D721Med (cell line): ENCODE data around the gene FAM174B.

Source experiments
- DNase-seq: peaks from one replicate; pipeline ENCODE4 v3.0.0; 2011; ENCODE audit warnings: low spot score; ENCODE audit not compliant: insufficient read length
- FAIRE-seq: peaks from 2 replicates; lab custom pipeline; 2011; peaks lifted over from hg19 to GRCh38; lab: Jason Lieb, UNC
- TF ChIP-seq, protein P1 (sequence below): IDR thresholded peaks from 2 replicates; pipeline ENCODE4 v1.5.1; 2012; ENCODE audit warnings: mild to moderate bottlenecking, control low read depth; ENCODE audit not compliant: insufficient read depth; ENCODE audit errors: missing control alignments

The FAM174B gene

GRCh38 chr15:92665100-92665555 lies 9.6 kb upstream of the FAM174B start:
- no peak for DNase-seq
- TF ChIP-seq, protein P1, sequence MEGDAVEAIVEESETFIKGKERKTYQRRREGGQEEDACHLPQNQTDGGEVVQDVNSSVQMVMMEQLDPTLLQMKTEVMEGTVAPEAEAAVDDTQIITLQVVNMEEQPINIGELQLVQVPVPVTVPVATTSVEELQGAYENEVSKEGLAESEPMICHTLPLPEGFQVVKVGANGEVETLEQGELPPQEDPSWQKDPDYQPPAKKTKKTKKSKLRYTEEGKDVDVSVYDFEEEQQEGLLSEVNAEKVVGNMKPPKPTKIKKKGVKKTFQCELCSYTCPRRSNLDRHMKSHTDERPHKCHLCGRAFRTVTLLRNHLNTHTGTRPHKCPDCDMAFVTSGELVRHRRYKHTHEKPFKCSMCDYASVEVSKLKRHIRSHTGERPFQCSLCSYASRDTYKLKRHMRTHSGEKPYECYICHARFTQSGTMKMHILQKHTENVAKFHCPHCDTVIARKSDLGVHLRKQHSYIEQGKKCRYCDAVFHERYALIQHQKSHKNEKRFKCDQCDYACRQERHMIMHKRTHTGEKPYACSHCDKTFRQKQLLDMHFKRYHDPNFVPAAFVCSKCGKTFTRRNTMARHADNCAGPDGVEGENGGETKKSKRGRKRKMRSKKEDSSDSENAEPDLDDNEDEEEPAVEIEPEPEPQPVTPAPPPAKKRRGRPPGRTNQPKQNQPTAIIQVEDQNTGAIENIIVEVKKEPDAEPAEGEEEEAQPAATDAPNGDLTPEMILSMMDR = no peak
- FAIRE-seq = no peak

- FAIRE-seq (no peak), DNase-seq (no peak)
- TF ChIP-seq, protein P1 = no peak
Measured at GRCh38 chr15:92664178-92664900, 8.8 kb upstream of the FAM174B start.

DNA sequence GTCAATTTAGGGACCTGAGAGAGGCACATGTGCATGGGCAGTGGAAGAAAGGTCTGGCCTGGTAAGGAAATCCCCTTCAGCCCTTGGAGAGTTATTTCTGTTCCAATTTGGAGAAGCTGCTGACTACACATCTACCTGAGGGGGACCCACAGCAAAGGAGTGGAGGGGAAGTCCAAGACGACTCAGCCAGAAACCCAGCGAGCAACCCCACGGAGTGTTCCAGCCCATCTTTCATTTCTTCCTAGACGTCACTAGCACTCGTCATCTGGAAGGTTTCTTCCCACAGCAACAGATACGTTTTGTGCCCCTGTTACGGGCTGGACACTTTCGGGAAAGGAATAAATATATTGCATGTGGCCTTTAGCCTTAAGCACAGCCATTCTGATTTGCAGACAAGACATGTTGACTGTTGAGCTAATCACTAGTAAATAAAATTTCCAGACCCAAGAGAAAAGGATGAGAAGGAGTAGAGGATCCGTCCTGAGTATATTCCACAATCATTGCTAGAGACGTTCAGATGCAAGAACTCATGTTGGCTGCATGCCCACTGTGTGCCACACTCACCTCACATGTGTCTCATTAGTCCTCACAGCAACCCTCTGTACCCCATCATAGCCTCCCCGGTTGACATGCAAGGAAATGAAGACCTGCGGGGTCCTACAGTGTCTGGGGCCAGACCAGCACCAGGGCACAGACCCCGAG lies 7.8 kb upstream of the FAM174B start:
- DNase-seq (no peak), FAIRE-seq (no peak)
- TF ChIP-seq, protein P1 = no peak

- FAIRE-seq = no peak
- TF ChIP-seq, protein P1 = no peak
- DNase-seq = no peak
Measured at GRCh38 chr15:92662762-92663161, 7.2 kb upstream of the FAM174B start.

- TF ChIP-seq, protein P1 = no peak
- FAIRE-seq = no peak
- DNase-seq = no peak
Measured at GRCh38 chr15:92661956-92662355, 6.4 kb upstream of the FAM174B start.

DNA sequence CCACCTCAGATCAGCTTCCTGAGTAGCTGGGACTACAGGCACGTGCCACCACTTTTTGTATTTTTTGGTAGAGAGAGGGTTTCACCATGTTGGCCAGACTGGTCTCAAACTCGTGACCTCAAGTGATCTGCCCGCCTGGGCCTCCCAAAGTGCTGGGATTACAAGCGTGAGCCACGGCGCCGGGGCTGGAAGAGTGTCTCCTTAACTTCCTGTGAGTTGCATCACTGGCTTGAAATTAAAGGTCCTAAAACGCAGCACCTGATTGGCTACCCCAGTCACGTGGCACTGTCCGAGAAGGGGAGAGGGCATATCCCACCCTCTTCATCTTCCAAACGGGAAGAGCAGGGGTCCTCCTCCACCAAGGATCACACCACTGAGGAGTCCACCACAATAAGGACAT lies 5.5 kb upstream of the FAM174B start:
- FAIRE-seq (no peak), DNase-seq (no peak)
- TF ChIP-seq, protein P1 = no peak

- no peak for DNase-seq
- TF ChIP-seq, protein P1 = no peak
- no peak for FAIRE-seq
Measured at GRCh38 chr15:92657486-92657885, 1.9 kb upstream of the FAM174B start.
